Measurements from ENCODE around the gene RRM2. TPM values are rescaled to one million over a fixed set of nuclear protein-coding genes. Genes with fewer than 3 reads are reported as not detected.

Gene RRM2
- total RNA-seq, 3 donors from 2014 or later (not counting 1 experiment from before 2014, with no cell fraction given) = 16.1 to 22.1 (median 18.5) TPM

- H3K27ac Mint-ChIP-seq = peak overlapping the region in 1 of 2 donors; percentile 48
- H3K9me3 Mint-ChIP-seq = no peaks in the 10 kb centered on the region
- peaks cover 2 to 7% of the 10 kb centered on the region in 2 donors for H3K4me1 Mint-ChIP-seq
- TF ChIP-seq, protein P1, sequence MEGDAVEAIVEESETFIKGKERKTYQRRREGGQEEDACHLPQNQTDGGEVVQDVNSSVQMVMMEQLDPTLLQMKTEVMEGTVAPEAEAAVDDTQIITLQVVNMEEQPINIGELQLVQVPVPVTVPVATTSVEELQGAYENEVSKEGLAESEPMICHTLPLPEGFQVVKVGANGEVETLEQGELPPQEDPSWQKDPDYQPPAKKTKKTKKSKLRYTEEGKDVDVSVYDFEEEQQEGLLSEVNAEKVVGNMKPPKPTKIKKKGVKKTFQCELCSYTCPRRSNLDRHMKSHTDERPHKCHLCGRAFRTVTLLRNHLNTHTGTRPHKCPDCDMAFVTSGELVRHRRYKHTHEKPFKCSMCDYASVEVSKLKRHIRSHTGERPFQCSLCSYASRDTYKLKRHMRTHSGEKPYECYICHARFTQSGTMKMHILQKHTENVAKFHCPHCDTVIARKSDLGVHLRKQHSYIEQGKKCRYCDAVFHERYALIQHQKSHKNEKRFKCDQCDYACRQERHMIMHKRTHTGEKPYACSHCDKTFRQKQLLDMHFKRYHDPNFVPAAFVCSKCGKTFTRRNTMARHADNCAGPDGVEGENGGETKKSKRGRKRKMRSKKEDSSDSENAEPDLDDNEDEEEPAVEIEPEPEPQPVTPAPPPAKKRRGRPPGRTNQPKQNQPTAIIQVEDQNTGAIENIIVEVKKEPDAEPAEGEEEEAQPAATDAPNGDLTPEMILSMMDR (IDR thresholded peaks at IDR 0.05) = no peak
- H3K4me3 Mint-ChIP-seq = no peak overlapping the region
- Histone ChIP-seq H3K27me3 (ENCODE audit: control insufficient read depth, insufficient read depth, low read length) (no peaks in the 10 kb centered on the region), H3K4me1 (ENCODE audit: control insufficient read depth, insufficient read depth, low read length) (peaks cover under 1% of the 10 kb centered on the region), H3K9me3 (ENCODE audit: control insufficient read depth, insufficient read depth, low read length) (no peaks in the 10 kb centered on the region), H3K4me3 (ENCODE audit: low read length) (no peak overlapping the region), H3K36me3 (ENCODE audit: control insufficient read depth, insufficient read depth, low read length) (no peaks in the 10 kb centered on the region), H3K27ac (ENCODE audit: low read length) (no peak overlapping the region)
- WGBS (ENCODE audit: insufficient coverage) = 96% methylated on average over 7 of the region's 7 CpGs
- ATAC-seq (no peak), DNase-seq (no peak)
- no peaks in the 10 kb centered on the region for H3K27me3 Mint-ChIP-seq (ENCODE audit: low read depth in 2 of 2)
- intact Hi-C loops (cut with micrococcal nuclease) = no loop called here
- no peaks in the 10 kb centered on the region for H3K36me3 Mint-ChIP-seq
Measured at GRCh38 chr2:10136101-10136934, 13.8 kb downstream of the RRM2 start.

GRCh38 chr2:10137053-10137843 lies 14.7 kb downstream of the RRM2 start:
- 91% methylated on average over 9 of the region's 10 CpGs for WGBS (ENCODE audit: insufficient coverage)
- Mint-ChIP-seq H3K27ac (no peak overlapping the region), H3K4me3 (no peak overlapping the region), H3K9me3 (no peaks in the 10 kb centered on the region), H3K27me3 (ENCODE audit: low read depth in 2 of 2) (no peaks in the 10 kb centered on the region), H3K36me3 (no peaks in the 10 kb centered on the region), H3K4me1 (peaks cover 8 to 16% of the 10 kb centered on the region in 2 donors)
- Histone ChIP-seq H3K27me3 (ENCODE audit: control insufficient read depth, insufficient read depth, low read length) (no peaks in the 10 kb centered on the region), H3K27ac (ENCODE audit: low read length) (no peak overlapping the region), H3K4me3 (ENCODE audit: low read length) (no peak overlapping the region), H3K4me1 (ENCODE audit: control insufficient read depth, insufficient read depth, low read length) (peaks cover 9% of the 10 kb centered on the region), H3K9me3 (ENCODE audit: control insufficient read depth, insufficient read depth, low read length) (no peaks in the 10 kb centered on the region), H3K36me3 (ENCODE audit: control insufficient read depth, insufficient read depth, low read length) (no peaks in the 10 kb centered on the region)
- no peak for DNase-seq
- TF ChIP-seq, protein P1 (IDR thresholded peaks at IDR 0.05) = no peak
- intact Hi-C loops (cut with micrococcal nuclease) = no loop called here
- no peak for ATAC-seq

GRCh38 chr2:10139536-10139935 lies 17.0 kb downstream of the RRM2 start:
- Histone ChIP-seq H3K4me3 (ENCODE audit: low read length) (no peak overlapping the region), H3K27ac (ENCODE audit: low read length) (no peak overlapping the region), H3K4me1 (ENCODE audit: control insufficient read depth, insufficient read depth, low read length) (peaks cover 13% of the 10 kb centered on the region), H3K9me3 (ENCODE audit: control insufficient read depth, insufficient read depth, low read length) (no peaks in the 10 kb centered on the region), H3K36me3 (ENCODE audit: control insufficient read depth, insufficient read depth, low read length) (no peaks in the 10 kb centered on the region), H3K27me3 (ENCODE audit: control insufficient read depth, insufficient read depth, low read length) (no peaks in the 10 kb centered on the region)
- Mint-ChIP-seq H3K4me1 (peaks cover 8 to 17% of the 10 kb centered on the region in 2 donors), H3K4me3 (no peak overlapping the region), H3K9me3 (no peaks in the 10 kb centered on the region), H3K27ac (peak overlapping the region in 1 of 2 donors; percentile 33), H3K27me3 (ENCODE audit: low read depth in 2 of 2) (no peaks in the 10 kb centered on the region), H3K36me3 (no peaks in the 10 kb centered on the region)
- ATAC-seq (no peak), DNase-seq (no peak)
- TF ChIP-seq, protein P1 (IDR thresholded peaks at IDR 0.05) = no peak
- WGBS (ENCODE audit: insufficient coverage) = 95% methylated on average over 6 of the region's 6 CpGs
- intact Hi-C loops (cut with micrococcal nuclease) = no loop called here

All from natural killer cell (primary cell).